GM19452 (cell line): Measurements from ENCODE around the gene LCNL1.
A peak's percentile ranks its signal among the peaks of the same experiment; 100 is the strongest.
"Not testable (repeated sequence)": the region's sequence is repeated elsewhere in the genome, so short reads cannot be mapped to it uniquely, and the experiment has no call there.

ENCODE experiments used
- ATAC-seq: cut with Tn5 transposase; IDR thresholded peaks from one replicate; pipeline ENCODE4 v1.9.1; 2021; ENCODE audit not compliant: unreplicated experiment

The LCNL1 gene

DNA sequence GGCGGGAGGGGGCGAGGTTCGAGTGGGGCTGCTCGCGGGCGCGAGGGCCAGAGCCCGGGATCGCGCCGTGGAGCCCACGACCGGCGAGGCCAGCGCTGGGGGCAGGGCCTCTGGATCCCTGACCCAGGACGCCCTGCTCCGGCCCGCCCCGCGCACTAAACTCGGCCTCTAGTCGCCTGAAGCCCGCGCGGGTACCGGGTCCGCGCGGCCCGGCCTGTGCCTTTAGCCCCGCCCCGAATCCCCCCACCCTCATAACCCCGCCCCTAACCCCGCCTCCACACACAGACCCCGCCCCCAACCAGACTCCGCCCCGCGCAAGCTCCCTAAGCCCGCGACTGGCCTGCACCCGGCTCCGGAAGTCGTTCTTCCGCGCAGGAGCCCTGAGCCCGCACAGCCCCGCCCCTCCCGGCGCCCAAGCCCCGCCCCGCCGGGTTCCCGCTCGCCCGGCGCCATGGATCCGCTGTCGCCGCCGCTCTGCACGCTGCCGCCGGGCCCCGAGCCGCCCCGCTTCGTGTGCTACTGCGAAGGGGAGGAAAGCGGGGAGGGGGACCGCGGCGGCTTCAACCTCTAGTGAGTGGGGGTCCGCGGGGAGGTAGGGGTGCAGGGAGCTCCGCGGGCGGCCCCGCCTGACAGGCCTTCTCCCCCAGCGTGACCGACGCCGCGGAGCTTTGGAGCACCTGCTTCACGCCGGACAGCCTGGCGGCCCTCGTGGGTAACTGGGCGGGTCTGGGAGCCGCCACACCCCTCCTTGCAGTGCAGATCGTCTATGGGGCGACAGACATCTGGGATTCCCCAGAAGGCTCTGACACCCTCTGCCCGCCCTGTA lies 9.4 kb downstream of the LCNL1 start, which contains the start of gene PAXX:
PAXX (plus strand) TSS at position 430 of the 826 bp plus-strand sequence; CDS start at position 452, 22 bp downstream.
- ATAC-seq = peak; percentile 84

DNA sequence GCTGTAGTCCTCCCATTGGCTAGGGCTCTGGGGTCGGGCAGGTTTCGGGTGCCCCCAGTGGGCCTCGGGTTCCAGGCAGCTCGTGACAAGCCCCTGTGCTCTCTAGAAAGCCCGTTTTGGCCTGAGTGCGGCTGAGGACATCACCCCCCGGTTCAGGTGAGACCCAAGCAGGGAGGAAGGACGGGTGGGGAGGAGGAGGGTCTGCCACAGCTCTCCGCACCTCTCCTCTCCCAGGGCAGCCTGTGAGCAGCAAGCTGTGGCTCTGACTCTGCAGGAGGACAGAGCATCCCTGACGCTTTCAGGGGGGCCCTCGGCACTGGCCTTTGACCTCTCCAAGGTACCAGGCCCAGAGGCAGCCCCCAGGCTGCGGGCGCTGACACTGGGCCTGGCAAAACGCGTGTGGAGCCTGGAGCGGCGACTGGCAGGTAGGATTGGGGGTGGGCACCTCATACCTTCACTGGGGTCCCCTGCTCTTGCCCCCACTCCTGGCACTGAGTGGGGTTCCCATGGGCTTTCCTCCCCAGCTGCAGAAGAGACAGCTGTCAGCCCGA lies 10.1 kb downstream of the LCNL1 start:
- no peak for ATAC-seq

DNA sequence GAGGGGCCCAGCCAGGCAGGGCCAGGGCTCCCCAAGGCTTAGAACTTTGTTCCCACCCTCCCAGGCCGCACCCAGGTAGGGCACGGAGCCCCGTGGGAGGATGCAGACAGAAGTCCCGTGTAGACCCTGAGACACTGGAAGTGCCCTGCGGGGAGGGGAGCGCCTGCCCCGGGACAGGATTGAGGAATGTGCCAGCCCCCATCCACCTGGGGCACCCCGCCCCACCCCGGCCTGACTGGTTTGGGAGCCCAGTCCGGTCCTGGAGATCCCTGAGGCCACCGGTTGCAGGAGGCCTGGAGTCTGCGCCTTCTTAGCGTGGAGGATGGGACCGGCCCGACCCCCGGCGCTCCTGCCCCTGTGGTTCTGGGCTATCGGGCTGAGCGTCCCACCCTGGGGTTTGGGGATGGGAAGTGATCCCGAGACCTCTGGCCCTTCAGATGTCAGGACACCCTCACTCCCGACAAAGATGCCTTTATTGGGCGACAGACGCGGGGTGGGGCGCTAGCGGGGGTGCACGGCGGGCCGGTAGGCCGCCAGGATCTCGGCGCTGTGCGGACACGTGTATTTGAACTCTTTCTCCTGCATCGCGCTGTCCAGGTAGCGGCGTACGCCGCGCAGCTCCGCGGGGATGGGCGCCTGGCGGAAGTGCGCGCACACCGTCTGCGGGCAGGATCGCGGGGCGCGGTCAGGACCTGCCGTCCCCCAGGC lies 11.5 kb downstream of the LCNL1 start:
- ATAC-seq = no peak

DNA sequence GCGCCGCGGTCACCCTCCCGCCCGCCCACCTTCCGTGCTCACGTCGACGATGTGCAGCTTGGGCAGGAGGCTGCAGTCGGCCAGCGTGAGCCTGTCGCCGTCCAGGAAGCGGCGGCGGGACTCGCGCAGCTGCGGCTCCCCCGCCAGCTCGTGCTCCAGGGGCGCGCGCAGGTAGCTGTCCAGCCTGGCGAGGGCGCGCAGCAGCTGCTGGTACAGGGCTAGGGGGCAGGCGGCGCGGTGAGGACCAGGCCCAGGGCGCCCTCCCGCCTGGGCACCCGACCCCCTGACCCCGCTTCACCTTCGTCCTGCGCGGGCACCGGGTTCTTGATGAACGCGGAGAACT lies 12.1 kb downstream of the LCNL1 start:
- no peak for ATAC-seq

DNA sequence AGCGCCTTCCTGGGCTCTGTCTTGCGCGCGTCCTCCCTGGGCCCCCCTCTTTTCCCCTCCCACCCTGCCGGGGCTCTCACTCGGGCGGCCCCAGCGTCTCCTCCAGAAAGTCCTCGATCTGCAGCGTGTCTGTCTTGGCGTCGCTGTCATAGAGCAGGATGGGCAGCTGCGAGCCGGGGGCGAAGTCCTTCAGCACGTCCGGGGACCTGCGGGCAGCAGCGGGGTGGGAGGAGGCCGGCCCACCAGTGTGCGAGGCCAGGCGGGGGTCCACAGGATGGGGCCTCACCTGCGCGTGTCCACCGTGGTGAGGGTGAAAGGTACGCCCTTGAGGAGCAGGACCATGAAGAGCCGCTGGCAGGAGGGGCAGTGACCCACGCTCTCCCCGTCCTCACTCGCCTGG lies 12.6 kb downstream of the LCNL1 start:
- ATAC-seq = no peak

DNA sequence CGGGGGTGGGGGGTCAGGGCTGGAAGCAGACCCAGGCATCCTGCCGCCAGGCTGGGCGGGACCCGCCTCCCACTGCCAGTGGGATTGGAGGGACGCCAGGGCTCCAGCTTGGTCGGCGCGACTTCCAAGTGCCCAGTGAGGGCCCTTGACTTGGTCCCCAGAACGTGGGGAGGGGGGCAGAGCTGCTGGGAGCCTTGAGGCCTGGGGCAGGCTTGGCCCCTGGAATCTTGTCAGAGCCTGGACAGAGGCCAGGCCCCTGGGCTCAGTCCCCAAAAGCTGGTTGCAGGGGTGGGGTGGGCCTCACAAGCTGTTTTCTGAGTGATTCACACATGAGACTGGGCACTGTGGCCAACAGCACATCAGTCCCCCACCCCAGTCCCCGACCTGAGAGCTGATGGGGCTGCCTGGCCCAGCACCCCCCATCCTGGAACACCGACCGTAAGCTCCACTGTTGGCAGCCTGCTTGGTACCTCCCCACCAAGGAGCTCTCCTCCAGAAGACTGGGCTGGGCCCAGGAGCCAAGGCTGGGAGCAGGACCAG lies 13.0 kb downstream of the LCNL1 start:
- no peak for ATAC-seq

DNA sequence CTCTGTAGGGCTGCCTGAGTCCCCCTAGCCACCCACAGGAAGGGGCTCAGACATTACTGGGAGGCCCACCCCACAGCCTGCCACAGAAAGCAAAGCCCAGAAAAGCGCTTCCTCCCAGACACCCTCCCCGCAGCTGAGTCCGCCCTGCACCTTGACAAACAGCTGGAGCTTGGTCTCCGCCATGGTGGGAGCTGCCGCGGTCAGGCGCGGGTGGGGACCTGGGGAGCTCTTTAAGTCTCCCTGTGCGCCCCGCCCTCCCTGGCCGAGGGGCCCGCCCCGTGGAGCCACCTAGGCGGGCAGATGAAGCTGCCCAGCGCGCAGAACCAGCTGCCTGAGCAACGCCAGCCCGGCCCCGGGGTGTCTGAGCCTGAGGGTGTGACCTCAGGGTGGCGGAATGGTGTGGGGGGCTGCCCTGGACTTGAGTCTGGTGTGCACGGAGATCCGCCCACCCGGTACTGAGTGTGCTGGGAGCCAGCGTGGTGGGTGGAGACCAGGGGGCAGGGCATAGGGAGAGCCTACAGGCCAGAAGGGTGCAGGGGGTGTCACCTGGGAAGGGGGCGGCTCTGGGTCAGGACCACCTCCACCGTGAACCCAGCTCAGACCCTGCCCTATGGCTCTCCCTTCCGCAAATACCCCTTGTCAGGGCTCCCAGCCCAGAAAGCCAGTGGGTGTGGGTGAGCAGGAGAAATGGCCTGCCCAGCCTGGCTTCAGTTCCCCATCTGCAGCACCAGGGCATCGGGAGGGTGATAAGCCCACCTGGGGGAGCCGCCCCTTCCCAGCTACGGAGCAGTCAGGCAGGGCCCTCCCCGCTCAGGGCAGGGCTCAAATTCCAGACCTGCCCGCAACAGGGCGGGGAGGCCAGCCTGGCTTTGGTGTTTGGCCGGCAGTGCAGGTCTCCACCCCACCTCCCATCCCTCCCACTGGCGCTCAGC lies 13.8 kb downstream of the LCNL1 start, which contains the start of gene CLIC3:
CLIC3 (minus strand) TSS at position 208 of the 932 bp plus-strand sequence; CDS start at position 183, 25 bp downstream.
- ATAC-seq = no peak

DNA sequence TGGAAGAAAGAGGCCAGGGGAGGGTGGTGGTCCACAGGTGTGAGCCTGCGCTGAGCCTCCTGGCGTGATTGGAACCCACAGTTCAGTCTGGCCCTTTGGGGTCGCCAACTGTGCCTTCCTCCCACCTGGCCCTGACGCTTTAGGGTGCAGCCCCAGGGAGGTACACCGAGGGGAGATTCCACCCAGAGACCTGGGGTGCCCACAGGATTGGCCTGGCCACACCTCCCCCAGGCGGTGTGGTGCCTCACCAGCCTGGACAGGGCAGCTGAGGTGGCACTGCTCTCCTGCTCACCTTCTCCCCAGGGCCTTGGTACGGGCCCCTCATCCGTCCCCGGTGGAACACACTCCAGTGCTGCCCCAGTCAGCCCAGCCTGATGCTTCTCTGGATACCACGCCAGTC lies 14.6 kb downstream of the LCNL1 start:
- no peak for ATAC-seq

DNA sequence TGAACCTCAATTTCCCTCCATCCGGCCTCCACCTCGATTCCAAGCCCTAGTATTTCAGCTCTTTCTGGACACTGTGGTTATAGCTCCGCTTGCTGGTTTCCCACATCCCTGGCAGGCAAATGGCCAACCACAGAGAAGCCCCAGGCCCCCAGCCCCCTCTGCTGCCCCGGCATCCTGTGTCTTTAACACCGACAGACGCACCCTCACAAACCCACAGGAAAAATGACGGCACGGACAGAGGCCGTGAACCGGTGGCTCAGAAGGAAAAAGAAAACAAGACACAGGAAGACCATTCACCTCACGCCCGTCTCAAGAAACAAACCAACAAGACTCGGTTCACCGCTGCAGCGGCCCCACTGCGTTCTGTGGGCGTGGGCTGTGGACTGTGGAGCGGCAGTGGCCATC lies 15.0 kb downstream of the LCNL1 start:
- no peak for ATAC-seq

DNA sequence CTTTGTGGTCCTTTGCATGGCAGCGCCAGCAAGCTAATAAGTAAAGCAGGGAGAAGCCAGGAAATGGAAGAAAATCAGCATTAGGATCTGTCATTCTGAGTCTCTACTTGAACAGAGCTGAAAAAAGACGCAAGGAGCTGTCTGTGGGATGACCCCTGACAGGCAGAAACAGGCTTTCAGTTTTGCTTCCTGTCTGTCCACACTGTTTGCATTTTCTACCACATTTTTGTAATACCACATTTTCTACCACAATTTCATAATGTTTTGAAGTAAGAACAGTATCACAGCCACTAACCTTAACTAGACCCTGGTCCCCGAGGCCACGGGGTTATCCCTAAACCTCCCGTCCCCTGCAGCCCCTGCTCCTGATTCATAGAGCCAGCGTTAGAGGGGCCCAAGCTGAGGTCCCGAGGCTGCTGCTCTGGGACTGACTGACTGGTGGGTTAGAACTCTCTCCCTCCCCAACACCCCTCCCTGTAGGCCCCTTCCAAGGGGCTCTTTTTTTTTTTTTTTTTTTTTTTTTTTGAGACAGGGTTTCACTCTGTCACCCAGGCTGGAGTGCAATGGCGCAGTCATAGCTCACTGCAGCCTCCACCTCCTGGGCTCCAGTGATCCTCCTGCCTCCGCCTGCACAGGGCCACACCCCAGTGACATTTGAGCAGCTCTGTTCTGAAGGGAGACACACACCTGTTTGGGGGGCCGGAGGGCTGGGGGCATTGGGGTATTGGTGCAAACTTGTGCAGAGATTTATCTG lies 17.6 kb downstream of the LCNL1 start:
- peak; percentile 66 for ATAC-seq

DNA sequence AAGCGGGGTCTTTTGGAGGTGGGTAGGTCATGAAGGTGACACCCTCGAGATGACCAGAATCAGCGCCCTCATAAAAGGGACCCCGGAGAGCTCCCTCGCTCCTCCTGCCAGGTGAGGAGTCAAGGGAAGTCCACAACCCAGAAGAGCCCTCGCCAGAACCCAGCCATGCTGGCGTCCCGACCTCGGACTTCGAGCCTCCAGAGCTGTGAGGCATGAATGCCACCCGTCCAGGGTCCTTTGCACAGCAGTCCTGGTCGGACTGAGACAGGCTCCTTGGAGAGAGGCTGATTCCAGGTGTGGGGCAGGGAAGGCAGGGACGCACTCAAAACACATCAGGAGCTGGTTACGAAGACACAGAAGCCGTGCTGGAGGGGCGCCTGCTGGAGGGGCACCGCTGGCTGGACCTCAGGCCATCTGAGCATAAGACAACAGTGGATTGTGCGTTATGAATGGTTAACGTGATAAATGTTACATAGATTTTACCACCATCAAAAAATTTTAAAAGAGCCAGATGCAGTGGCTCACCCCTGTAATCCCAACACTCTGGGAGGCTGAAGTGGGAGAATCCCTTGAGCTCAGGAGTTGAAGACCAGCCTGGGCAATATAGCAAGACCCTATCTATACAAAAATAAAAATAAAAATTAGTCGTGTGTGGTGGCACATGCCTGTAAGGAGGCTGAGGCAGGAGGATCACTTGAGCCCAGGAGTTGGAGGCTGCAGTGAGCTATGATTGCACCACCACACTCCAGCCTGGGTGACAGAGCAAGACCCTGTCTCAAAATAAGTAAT lies 19.3 kb downstream of the LCNL1 start:
- no peak for ATAC-seq

DNA sequence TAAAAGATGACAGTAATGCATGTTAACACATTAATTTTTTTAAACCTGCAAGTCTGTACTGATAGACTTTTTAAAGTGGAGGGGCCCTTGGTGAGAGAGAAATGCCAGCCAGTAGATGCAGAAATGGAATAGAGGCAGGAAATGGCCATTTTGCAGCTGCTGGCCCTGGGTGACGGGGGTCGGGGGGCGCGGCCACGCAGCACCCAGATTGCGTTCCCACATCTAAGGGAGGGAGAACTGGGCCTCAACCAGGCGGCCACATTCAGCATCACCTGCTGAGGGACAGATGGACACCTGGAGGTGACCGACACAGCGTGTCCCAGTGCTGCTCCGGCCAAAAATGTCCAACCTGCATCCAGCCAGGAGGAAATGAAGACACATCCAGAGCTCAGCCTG lies 19.9 kb downstream of the LCNL1 start:
- ATAC-seq = no peak

DNA sequence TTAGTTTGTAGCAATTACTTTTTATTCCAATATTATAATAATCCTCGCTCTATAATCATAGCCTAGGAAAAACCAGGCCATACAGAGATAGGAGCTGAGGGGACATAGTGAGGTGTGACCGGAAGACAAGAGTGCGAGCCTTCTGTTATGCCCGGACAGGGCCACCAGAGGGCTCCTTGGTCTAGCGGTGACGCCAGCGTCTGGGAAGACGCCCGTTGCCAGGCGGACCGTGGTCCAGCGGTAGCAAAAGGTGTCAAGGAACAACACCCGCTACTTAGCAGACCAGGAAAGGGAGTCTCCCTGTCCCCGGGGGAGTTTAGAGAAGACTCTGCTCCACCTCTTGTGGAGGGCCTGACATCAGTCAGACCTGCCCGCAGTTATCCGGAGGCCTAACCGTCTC lies 21.5 kb downstream of the LCNL1 start:
- not testable (repeated sequence) for ATAC-seq

DNA sequence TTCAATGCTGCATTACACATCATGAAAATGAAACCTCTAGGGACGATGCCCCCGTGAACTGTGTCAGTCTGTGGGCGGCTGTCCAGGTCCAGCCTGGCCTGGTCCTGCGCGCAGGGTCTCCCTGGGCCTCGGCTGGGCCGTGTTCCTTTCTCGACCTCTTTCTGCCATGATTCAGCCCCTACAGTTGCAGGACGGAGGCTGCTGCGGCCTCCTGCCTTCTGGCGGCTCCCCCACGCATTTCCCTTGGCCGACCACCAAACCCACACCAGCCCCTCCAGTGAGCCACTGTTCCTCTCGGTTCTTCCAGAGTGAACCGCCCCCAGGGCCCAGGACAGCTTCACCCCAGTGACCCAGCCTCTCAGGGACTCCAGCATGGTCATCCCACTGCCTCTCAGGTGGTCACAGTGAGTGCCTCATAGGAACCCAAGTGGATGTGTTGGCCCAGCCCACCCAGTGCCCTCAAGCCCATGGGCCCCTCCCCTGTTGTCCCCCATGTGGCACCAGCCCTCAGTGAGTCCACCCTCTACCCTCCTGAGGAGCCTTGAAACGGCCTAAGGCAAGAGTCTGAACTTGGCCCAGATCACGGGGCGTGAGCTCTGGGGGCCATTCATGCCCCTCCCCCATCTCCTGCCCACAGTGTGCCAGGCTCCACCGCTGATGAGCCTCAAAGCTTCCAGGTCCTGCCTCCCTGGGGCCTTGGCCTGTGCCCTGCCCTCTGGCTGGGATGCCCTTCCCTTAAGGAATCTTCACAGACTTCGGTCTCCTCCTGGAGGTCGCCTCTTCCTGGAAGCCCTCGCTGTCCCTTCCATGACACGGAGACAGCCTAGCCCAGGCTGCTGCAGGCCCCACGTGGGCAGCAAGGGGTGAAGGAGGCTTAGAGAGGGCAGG lies 23.6 kb downstream of the LCNL1 start:
- no peak for ATAC-seq

DNA sequence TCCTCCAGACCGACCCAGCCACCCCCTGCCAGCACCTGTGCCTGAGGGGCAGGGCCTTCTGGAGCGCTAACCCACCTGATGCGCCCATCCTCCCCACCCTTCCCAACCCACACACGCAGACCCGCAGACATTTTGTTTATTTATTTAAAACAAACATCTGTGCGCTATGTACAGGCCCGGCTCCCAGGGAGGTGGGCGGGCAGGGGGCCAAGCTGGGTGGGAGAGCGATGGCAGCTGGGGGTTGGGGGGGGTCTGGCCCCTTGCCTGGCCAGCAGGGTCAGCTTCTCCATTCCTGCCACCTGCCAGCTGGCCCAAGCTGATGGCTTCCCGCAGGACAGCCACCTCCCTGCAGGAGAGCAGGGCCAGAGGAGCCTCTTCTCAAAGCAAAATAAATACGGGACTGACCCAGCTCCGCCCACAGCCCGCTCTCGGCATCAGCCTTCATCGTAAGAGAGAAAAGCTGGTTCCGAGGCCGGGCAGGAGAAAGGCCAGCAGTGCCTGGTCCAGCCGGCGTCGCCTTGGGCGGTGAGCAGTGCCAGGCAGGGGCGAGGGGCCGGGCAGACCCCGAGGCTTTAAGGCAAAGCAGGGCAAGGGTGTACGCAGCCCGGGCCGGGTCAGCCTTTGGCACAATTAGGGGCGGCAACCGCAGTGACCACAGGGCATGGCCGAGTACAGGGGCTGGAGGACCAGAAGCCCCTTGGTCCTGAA lies 24.5 kb downstream of the LCNL1 start:
- ATAC-seq = no peak

DNA sequence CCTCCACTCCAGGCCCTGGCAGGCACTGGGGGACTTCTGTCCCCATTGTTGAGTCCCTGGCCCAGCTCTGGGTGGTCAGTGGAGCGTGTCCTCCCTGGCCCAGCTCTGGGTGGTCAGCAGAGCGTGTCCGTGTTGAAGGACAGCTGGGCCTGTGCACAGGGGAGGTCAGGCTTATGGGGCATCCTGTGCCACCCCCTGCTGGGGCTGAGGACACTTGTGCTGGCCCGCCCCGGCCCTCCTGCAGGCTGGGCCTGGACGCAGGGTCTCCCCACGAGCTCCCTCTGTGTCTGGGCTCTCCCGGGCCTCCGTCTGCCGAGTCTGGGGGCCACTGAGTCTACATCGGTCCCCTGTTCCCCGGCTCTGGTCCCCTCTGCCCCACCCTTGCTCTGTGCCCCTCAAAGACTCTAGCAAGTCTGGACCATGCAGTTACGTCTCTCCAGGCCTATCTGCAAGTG lies 25.1 kb downstream of the LCNL1 start:
- ATAC-seq = no peak

DNA sequence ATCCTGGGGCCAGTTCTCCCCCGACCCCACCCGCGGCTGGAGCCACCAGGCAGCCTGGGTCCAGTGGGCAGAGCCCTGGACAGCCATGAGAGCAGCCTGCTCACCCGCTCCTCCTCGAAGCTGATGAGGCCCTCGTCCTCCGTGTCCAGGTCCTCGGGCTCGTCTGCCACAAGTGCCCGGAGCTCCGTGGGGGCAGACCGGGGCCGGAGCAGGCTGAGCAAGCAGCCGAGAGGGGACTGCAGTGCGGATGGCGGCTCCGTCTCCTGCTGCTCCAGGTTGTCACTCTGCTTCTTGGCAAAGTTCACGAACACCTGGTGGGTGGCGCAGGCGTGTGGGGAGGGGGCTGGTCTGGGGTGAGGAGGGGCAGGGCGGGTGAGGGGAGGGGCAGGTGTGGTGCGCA lies 25.5 kb downstream of the LCNL1 start:
- ATAC-seq = no peak
